GM12892 (cell line): Measurements from ENCODE around the gene INTS3.

Experiments used
- POLR2A ChIP-seq: IDR thresholded peaks from 2 replicates; pipeline ENCODE4 v1.6.1; 2011; ENCODE audit warnings: low read depth, low read length, control low read depth
- POLR2AphosphoS5 ChIP-seq: IDR thresholded peaks from 2 replicates; pipeline ENCODE4 v1.6.1; 2011; ENCODE audit warnings: low read depth, low read length, control low read depth
- TAF1 ChIP-seq: IDR thresholded peaks from 2 replicates; pipeline ENCODE4 v1.6.1; 2011; ENCODE audit warnings: low read depth, mild to moderate bottlenecking, control low read depth, low read length, borderline replicate concordance

DNA sequence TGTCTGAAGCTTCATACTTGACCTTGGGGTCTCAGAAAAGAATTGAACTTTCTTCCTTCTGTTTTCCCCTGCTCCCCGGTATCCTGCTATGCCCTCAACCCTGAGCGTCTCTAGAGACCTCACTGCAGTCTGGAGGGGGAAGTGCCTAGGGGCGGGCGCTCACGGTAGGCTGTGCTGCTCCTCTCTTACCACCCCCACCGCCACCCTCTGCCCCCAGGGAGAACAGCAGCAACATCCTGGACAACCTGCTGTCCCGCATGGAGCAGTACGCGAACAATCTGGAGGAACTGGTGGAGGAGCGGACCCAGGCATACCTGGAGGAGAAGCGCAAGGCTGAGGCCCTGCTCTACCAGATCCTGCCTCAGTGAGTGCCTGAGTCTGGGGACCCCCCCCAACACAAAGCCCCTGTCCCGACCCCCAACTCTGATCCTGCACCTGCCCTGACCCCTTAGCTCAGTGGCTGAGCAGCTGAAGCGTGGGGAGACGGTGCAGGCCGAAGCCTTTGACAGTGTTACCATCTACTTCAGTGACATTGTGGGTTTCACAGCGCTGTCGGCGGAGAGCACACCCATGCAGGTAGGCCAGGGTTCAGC is 39.0 kb upstream of the INTS3 start:
- TF ChIP-seq POLR2A: no peak
- no peak for TF ChIP-seq POLR2AphosphoS5
- no peak for TF ChIP-seq TAF1
